HG03139 (cell line): ENCODE measurements around the gene RASSF3.

Source experiments
- ATAC-seq: cut with Tn5 transposase; IDR thresholded peaks from one replicate; pipeline ENCODE4 v1.9.1; 2021; ENCODE audit not compliant: unreplicated experiment

The RASSF3 gene

DNA sequence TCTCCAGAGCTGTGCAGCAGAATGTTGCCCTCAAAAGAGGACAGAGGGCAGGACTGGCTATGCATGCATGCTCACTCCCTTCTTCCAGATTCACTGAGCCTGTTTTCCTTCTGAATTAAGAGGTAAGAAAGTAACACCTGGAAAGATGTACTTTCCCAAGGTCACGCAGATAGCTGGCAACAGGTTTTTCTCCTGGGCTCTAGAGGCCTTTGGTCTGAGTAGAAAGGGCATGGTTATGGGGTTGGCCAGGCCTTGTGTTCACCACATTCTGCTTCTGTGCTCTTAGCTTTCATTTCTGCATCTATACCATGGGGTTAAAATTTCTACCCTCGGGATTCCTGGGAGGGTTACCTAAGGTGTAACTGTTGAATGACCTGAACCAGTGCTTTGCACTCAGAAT, 57.5 kb downstream of the RASSF3 start:
- no peak for ATAC-seq

- ATAC-seq = peak; percentile 78
Measured at GRCh38 chr12:64669270-64669842, 59.1 kb downstream of the RASSF3 start.

GRCh38 chr12:64670019-64670418, 59.7 kb downstream of the RASSF3 start:
- ATAC-seq = no peak

DNA sequence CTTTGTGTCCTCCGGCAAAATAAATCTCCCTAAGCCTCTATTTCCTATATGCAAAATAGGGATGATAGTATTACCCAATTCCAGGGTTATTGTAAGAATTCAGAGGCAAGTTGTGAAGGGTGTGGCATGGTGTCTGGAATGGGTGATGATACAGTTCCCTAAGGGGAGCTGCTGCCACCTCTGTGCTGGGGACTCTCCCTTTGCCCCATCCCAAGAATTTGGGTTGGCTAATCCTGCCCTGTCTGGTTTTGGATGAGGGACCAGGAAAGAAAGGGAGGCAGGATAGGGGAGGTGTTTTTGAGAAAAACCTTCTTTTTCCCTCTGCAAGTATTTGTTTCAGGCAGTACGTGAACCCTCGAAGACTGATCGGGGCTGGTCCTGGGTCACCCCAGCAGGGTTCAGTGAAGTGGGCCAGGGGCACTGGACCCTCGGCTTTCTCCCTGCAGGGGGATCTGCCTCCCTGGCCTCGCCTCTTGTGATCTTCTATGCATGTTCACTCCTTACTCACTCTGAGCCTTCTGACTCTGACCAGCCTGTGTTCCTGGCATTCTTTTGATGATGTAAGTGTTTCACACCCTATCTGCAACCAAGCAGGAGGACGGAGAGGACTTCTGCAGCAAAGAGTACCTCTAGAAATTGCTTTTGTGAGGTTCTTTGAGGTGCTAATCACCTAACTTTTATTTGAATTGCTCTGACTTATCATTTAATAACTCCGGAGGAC, 60.8 kb downstream of the RASSF3 start:
- ATAC-seq = no peak

DNA sequence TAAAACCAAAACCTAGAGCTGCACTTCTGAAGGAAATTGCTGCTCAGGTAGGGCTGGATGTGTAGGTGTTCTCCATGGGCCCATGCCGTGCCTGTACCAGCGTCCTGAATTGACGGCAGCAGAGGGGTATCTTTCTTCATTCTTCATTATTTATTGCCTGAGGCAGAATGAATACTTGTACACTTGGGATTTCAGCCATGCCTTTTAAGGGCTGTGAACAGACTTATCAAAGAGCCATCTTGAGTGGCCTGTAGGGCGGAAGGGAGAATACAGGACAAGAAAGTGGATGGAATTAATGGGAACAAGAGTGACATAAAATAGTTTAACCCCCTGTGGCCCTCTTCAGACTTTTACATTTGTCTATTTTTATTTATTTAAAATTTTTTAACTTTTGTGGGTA, 61.4 kb downstream of the RASSF3 start:
- ATAC-seq = no peak

- no peak for ATAC-seq
Measured at GRCh38 chr12:64672925-64673409, 62.7 kb downstream of the RASSF3 start.

GRCh38 chr12:64673490-64674169, 63.3 kb downstream of the RASSF3 start:
- no peak for ATAC-seq

GRCh38 chr12:64674367-64674922, 64.2 kb downstream of the RASSF3 start:
- ATAC-seq = no peak

GRCh38 chr12:64675795-64676194, 65.5 kb downstream of the RASSF3 start:
- no peak for ATAC-seq

DNA sequence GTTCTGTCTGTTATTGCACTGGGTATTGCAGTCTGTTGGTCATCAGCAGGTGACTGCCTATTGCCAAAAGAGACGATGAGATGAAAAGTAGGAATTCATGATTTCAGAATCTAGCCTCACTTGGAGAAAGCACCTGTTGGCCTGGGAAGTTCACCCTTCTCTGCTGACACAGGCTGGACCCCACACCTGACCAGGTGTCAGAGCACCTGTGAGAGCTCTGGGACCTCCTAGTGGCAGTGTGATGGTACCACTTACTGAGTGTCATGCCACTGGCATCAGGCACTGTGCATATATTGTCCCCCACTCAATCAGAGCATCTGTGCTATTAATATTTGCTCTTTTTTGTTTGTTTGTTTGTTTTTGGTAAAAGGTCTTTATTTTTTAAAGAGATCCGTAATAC, 68.0 kb downstream of the RASSF3 start:
- no peak for ATAC-seq

- ATAC-seq = no peak
Measured at GRCh38 chr12:64678835-64679234, 68.5 kb downstream of the RASSF3 start.

- no peak for ATAC-seq
Measured at GRCh38 chr12:64679487-64680001, 69.2 kb downstream of the RASSF3 start.

GRCh38 chr12:64680235-64680634, 69.9 kb downstream of the RASSF3 start:
- ATAC-seq = no peak

- no peak for ATAC-seq
Measured at GRCh38 chr12:64681200-64682052, 71.1 kb downstream of the RASSF3 start.

GRCh38 chr12:64682572-64683277, 72.4 kb downstream of the RASSF3 start:
- ATAC-seq = no peak

DNA sequence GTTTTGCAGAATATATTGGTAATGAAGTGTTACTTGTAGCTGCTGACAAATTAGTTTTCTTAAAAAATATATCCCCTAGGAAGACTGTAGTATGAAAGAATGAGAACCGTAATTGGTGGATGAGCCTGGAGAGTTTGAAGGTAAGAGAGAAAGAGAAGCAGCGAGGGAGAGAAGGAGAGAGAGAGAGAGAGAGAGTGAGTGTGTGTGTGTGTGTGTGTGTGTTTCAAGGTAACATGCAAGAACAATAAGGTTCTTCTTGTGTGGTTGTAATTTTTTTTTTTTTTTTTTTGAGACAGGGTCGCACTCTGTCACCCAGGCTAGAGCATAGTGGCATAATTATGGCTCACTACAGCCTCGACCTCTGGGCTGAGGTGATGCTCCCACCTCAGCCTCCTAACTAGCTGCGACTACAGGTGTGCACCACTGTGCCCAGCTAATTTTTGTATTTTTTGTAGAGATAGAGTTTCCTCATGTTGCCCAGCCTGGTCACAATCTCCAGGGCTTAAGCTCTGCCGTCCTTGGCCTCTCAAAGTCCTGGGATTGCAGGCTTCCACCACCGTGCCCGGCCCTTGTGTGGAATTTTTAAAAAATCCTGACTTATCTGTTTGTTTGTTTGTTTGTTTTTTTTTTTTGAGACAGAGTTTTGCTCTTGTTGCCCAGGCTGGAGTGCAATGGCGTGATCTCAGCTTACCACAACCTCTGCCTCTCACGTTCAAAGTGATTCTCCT, 73.7 kb downstream of the RASSF3 start:
- ATAC-seq = no peak

DNA sequence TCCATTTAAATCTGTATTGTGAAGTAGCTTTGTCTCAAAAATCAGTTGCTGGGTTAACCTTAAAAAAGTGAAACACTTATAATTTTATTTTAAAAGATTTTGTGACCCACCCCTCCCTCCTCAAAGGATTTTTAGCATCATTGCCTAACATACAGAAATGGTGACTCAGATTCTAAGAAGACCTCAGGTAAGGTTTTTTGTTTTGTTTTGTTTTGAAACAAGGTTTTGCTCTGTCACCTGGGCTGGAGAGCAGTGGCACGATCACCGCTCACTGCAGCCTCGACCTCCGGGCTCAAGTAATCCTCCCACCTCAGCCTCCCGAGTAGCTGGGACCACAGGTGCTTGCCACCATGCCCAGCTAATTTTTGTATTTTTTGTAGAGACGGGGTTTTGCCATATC, 74.8 kb downstream of the RASSF3 start:
- no peak for ATAC-seq

GRCh38 chr12:64685605-64686004, 75.3 kb downstream of the RASSF3 start:
- ATAC-seq = no peak

DNA sequence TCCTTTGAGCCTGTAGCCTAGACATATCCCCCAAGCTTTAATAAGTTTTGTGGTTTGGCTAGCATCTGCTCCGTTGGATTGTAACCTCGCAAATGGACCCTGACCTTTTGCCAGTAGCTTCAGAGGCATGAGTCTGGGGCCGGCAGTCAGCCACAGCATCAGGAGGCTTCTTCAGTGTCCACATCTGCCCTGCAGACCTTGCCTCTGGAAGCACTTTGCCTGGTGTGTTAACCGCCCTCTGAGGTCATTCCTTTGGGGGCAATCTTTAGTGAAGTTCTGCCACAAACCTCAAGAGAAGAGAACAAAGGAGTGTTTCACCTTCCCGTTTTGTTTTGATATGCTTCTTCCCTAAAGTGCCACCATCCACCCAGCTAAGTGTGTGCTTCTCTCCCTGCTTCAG, 77.5 kb downstream of the RASSF3 start:
- no peak for ATAC-seq
